ENCODE measurements around the gene AGBL1. TPM values are rescaled to one million over a fixed set of nuclear protein-coding genes. Genes with fewer than 3 reads are reported as not detected.
A peak's percentile ranks its signal among the peaks of the same experiment; 100 is the strongest.
"Not testable (repeated sequence)": the region's sequence is repeated elsewhere in the genome, so short reads cannot be mapped to it uniquely, and the experiment has no call there.

The AGBL1 gene
- total RNA-seq, 2 donors from 2014 or later, result not detected

DNA sequence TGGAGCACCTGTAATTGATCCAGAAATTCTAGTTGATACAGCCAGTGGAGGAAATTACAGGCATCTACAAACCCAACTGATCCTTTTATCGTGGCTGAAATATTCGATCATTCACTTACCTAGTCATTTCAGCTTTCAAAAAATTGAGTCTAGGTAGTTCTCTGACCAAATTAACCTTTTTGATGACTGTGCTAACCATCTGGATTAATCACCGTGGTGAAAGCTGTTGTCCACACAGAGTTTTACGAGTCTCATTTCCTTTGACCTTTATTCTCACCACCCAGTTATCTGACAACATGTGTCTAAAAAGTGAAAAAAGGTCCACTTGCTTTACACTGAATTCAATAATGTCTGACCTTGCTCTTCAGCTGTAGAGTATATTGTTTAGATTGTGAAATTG is 354.3 kb downstream of the AGBL1 start:
- peak; percentile 24 to 52 for ATAC-seq
- Mint-ChIP-seq H3K27ac (no peak overlapping the region), H3K9me3 (no peaks in the 10 kb centered on the region), H3K36me3 (no peaks in the 10 kb centered on the region)
- DNase-seq (ENCODE audit: low spot score in 2 of 2), result no peak

DNA sequence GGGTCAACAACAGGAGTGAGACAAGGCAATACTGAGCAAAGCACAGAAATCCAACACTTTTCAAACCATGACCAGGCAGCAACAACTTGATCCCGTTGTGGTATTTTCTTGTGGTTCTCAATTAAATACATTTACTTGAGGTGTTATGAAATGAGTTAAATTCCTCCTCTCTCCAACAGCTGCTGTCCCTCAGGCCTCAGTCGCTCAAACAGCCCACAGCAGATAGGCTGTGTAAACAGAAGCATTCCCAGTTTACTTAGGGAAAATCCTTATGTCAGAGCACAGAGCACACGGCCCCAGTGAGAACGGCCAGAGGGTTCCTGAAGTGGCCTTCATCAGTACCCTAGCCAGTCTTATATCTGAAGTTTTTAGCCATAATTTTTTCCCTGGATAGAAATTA is 359.9 kb downstream of the AGBL1 start:
- ATAC-seq (no peak), DNase-seq (ENCODE audit: low spot score in 2 of 2) (no peak)
- H3K36me3 Mint-ChIP-seq, result no peaks in the 10 kb centered on the region

DNA sequence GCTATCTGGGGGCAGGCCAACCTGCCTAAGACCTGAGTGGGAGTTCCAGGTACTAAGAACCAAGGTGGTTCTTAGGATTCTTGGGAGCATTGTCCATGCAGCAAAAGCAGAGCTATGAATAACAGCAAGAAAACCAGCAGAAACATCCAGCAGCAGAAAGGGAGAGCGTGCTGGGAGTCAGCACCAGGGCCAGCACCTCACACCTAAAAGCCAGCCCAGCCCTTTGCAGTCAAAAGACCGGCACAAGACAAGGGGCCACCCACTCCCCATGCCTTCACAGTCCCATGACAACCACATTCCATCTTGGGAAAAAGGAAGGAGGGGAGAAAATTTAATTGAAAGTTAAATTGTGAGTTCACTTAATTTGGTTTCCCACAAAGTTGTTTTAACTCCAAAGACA is 364.9 kb downstream of the AGBL1 start:
- DNase-seq (ENCODE audit: low spot score in 2 of 2) (no peak), ATAC-seq (no peak)
- H3K27ac Mint-ChIP-seq, result no peak overlapping the region
- H3K9me3 Mint-ChIP-seq, result no peaks in the 10 kb centered on the region
- no peaks in the 10 kb centered on the region for H3K36me3 Mint-ChIP-seq

More for the DNA sequence above, 359.9 kb downstream of the AGBL1 start:
- Mint-ChIP-seq H3K9me3 (no peaks in the 10 kb centered on the region), H3K27ac (no peak overlapping the region)

DNA sequence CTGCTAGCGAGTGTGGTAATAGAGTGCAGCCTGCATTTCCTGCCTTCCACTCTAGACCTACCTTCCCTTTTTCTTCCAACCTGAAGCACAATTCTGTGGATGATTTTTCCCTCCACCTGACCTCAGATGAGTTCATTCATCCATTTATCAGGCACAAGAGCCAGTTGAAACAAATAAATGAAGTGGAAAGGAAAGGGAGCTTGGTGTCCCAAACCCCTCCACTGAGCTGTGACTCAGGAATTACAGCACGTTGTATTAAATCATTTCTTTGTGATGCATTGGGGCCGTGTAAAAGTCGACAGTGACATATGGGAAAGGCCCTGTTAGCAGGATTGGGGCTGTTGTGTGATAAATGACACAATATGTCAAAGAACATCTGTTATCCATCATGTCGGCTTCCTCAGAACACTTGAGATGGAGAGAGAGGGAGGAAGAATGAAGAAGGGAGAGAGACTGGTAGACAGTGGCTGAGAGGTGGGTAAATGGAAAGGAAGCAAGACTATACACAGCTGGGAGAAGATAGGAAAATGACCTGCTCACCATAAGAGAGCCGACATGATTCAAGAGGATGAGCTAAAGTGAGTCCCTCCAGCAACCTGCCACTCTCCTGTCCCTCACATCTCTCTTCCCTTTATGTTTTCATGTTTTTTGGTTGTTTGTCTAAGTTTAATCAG is 366.0 kb downstream of the AGBL1 start:
- DNase-seq (ENCODE audit: low spot score in 2 of 2), result no peak

DNA sequence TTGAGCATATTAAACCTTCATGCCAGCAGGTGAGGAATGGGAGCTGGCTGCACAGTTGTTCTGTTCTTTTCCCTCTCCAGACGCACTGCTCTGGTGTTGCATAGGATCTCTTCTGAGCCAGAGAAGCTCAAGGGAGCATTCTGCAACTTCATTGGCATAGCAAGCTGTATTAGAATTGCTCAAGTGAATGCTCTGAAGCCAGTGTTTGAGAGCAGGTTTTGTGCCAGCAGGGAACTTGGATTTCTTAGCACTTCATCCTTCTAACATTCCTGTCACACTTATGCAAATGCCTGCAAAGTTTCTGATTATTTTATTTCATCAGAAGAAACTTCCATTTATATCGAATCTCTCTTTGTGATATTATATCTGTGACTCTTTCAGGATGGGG is 366.6 kb downstream of the AGBL1 start:
- H3K36me3 Mint-ChIP-seq, result no peaks in the 10 kb centered on the region

More for the DNA sequence above, 366.0 kb downstream of the AGBL1 start:
- H3K27ac Mint-ChIP-seq, result no peak overlapping the region
- H3K9me3 Mint-ChIP-seq, result no peaks in the 10 kb centered on the region
- no peaks in the 10 kb centered on the region for H3K36me3 Mint-ChIP-seq
- no peak for ATAC-seq

DNA sequence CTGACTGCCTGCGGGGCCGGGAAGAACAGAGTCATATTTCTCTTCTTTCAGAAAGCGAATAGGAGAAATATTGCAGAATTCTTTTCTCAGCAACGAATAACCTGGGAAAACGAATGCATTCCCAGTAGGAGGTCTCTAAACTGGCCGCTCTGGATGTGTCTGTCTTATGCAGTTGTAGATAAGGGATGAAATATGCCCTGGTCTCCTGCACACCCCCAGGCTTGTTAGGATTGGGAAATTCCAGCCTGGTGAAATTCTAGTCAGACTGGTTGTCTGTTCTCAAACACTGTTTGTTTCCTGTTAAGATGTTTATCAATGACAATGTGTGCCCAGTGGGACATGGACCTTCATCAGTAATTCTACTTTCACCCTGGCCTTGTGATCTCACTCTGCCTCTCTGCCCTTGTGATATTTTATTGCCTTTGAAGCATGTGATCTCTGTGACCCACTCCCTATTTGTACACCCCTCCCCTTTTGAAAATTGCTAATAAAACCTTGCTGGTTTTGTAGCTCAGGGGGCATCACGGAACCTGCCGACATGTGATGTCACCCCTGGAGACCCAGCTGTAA is 385.9 kb downstream of the AGBL1 start:
- not testable (repeated sequence) for ATAC-seq; DNase-seq (ENCODE audit: low spot score in 2 of 2); H3K27ac Mint-ChIP-seq
- peaks cover 11 to 13% of the 10 kb centered on the region in 2 donors for H3K36me3 Mint-ChIP-seq
- peaks cover 20 to 24% of the 10 kb centered on the region in 2 donors for H3K9me3 Mint-ChIP-seq

More for the DNA sequence above, 366.6 kb downstream of the AGBL1 start:
- no peak overlapping the region for H3K27ac Mint-ChIP-seq
- DNase-seq (ENCODE audit: low spot score in 2 of 2), result no peak
- no peak for ATAC-seq
- no peaks in the 10 kb centered on the region for H3K9me3 Mint-ChIP-seq

DNA sequence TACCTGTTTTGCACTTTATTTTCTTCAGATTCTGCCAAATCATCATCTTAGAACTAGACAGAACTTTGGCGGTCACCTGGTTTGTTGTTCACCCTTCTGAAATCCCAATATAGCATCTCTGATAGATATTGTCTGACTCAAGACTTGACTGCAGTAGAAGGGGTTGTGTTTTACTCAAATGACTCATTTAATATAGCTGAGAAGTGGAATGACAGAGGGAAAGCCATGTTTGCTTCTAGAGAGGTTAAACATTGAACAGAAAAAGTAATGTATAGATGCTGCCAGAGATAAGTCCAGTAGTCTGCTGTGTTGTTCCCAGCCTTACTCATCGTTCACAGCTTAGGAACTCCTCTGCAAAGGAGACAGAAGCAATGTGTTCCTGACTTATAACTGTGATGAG is 402.0 kb downstream of the AGBL1 start:
- no peak for ATAC-seq
- H3K36me3 Mint-ChIP-seq, result peaks cover 0 to 8% of the 10 kb centered on the region in 2 donors
- H3K9me3 Mint-ChIP-seq, result no peaks in the 10 kb centered on the region
- no peak overlapping the region for H3K27ac Mint-ChIP-seq
- no peak for DNase-seq (ENCODE audit: low spot score in 2 of 2)

DNA sequence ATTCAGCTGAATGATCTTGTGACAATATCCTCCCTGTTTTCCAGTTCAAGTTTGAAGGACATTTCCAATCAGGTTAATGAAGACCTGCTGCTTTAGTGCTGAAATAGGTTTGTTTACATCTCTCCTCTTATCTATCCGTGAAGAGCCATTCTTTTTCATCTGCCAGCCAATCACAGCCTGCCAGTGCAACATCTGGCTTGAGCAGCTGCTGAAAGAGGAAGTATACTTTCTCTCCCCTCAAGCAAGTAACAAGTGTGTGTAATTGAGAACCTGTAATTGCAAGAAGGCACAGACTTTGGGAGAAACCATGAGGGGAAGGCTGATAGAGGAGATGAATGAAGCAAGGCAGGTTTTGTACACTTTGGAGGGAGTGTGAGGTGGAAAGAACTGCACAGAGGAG is 404.3 kb downstream of the AGBL1 start:
- no peak overlapping the region for H3K27ac Mint-ChIP-seq
- no peaks in the 10 kb centered on the region for H3K9me3 Mint-ChIP-seq
- H3K36me3 Mint-ChIP-seq, result peaks cover 0 to 3% of the 10 kb centered on the region in 2 donors
- no peak for ATAC-seq
- DNase-seq (ENCODE audit: low spot score in 2 of 2), result no peak

DNA sequence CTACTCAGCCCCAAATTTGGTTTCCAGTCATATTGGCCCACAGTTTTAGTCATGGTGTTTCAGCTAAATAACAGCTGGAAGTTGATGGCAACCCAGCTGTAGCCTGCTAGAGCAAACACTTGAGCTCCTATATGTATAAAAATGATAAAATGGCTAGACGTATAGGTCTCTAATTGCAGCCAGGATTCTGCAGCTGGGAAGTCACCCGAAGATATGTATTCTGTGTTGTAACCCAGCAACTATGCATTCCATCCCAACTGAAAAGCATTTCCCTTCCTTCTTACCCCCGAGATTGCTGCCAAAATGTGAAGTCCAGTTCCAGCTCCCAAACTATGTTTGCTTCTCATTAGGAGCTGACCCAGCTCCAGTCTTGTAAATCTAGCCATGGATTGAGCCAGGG is 408.4 kb downstream of the AGBL1 start:
- no peak for DNase-seq (ENCODE audit: low spot score in 2 of 2)
- H3K36me3 Mint-ChIP-seq, result no peaks in the 10 kb centered on the region
- H3K27ac Mint-ChIP-seq, result no peak overlapping the region
- ATAC-seq, result no peak
- H3K9me3 Mint-ChIP-seq, result peaks cover 6 to 7% of the 10 kb centered on the region in 2 donors

DNA sequence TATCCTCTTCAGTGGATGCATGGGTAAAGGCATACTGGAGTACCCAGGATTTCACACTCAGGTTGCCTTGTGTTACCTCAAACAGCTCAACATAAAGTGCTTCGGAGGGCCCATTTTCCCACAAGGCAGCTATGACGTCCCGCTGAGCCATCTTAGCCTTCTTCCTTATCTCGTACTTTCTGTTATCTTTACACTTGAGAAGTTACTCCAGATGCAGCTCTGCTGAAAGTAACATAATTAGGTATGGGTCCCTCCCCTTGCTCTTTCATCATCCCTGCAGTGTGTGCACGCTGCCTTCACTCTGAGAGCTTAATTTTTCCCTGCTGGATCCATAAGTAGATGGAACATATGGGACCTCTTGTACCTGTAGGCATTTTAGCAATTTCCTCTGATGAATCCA is 410.3 kb downstream of the AGBL1 start:
- Mint-ChIP-seq H3K9me3 (peaks cover 7 to 9% of the 10 kb centered on the region in 2 donors), H3K27ac (no peak overlapping the region), H3K36me3 (no peaks in the 10 kb centered on the region)
- ATAC-seq (no peak), DNase-seq (ENCODE audit: low spot score in 2 of 2) (no peak)

DNA sequence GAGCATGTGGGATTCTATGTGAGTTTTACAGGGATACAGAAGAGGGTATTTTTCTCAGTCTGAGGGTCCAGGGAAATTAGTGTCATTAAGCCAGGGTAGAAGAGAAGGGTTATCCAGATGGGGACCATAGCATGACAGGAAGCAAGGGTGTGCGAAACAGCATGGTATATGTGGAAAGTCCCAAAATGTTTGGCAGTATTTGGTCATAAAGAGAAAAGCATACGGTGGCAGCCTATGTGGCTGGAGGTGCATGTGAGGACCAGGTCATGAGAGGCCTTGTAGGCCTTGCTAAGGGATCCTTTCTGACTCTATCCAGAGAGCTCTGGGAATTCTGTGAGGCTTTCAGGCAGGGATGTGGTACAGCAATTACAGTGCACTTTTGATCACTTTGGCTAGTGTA is 411.4 kb downstream of the AGBL1 start:
- DNase-seq (ENCODE audit: low spot score in 2 of 2), result no peak
- peaks cover 7 to 9% of the 10 kb centered on the region in 2 donors for H3K9me3 Mint-ChIP-seq
- ATAC-seq, result no peak
- H3K27ac Mint-ChIP-seq, result no peak overlapping the region
- no peaks in the 10 kb centered on the region for H3K36me3 Mint-ChIP-seq

DNA sequence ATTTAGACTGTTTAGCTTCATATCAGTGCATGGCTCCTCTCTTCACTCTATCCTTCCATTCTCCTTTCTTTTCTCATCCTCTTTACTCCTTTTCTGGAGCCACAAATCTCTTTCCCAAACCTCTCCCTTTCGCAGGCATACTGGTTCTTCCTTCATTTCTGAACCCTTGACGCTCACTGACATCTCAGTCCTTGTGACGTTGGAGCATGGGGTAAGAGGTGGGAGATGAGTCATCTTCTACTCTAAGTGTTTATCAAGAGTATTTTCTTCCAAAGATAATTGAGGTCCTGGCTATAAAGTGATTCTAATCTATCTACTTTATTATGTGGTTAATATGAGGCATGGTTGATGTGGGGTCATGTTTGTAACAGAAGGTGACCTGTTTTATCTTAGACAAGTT is 414.2 kb downstream of the AGBL1 start:
- H3K27ac Mint-ChIP-seq, result no peak overlapping the region

DNA sequence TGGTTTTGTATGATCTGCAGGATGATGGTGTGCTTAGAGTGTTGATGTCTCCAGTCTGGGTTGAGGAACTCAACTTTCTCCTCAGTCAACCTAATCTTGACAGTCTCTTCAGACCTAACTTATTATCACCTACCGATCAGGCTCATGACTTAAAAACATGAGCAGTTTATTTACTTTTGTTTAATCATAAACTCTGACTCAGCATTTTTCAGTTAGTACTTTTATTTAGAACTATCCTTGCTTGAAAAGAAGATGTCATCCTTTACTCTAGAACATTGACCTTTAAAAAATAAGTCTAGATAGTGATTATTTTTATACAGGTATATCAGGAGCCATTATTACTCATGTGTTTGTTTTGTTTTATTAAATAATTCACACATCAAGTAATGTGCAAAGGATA is 414.8 kb downstream of the AGBL1 start:
- no peak for DNase-seq (ENCODE audit: low spot score in 2 of 2)
- no peak overlapping the region for H3K27ac Mint-ChIP-seq
- H3K9me3 Mint-ChIP-seq, result peaks cover 7 to 9% of the 10 kb centered on the region in 2 donors
- H3K36me3 Mint-ChIP-seq, result no peaks in the 10 kb centered on the region
- no peak for ATAC-seq

More for the DNA sequence above, 414.2 kb downstream of the AGBL1 start:
- no peaks in the 10 kb centered on the region for H3K36me3 Mint-ChIP-seq
- peaks cover 7 to 9% of the 10 kb centered on the region in 2 donors for H3K9me3 Mint-ChIP-seq
- DNase-seq (ENCODE audit: low spot score in 2 of 2), result no peak
- ATAC-seq, result no peak

DNA sequence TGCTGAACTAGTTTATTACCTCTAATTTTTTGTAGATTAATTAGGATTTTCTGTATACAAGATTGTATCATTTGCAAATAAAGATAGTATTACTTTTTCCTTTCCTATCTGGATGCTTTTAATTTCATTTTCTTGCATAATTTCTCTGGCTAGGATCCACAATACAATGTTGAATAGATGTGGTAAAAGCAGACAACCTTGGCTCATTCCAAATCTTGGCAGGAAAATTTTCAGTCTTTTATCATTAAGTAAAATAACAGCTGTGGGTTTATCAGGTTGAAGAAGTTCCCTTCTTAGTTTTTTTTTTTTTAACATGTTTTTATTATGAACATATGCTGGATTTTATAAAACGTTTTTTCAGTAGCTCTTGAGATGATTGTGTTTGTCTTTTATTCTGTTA is 422.6 kb downstream of the AGBL1 start:
- peaks cover 0 to 2% of the 10 kb centered on the region in 2 donors for H3K36me3 Mint-ChIP-seq
- H3K27ac Mint-ChIP-seq, result no peak overlapping the region
- ATAC-seq, result no peak

DNA sequence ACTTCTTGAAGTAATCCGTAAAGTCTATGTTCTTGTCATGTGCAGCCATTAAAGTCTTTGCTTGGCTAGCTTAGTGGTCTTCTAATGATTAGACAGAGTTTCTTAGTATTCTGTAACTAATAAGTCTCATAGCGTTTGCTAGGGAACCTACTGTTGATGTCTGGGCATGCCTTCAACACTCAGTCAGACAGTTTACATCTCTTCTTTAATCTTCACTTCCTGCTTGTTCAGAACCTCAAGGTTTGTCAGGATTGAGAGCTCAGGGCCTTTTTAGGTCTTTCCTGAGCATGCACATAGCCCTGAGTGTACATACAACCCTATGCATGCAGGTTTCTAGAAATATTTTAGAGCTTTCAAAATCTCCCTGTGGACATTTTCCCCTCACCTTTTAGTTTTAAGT is 426.3 kb downstream of the AGBL1 start:
- no peak for DNase-seq (ENCODE audit: low spot score in 2 of 2)
- no peak for ATAC-seq
- Mint-ChIP-seq H3K9me3 (peaks cover 4% of the 10 kb centered on the region in 2 donors), H3K27ac (no peak overlapping the region), H3K36me3 (peaks cover 0 to 5% of the 10 kb centered on the region in 2 donors)

More for the DNA sequence above, 422.6 kb downstream of the AGBL1 start:
- no peak for DNase-seq (ENCODE audit: low spot score in 2 of 2)
- peaks cover 1 to 2% of the 10 kb centered on the region in 2 donors for H3K9me3 Mint-ChIP-seq

DNA sequence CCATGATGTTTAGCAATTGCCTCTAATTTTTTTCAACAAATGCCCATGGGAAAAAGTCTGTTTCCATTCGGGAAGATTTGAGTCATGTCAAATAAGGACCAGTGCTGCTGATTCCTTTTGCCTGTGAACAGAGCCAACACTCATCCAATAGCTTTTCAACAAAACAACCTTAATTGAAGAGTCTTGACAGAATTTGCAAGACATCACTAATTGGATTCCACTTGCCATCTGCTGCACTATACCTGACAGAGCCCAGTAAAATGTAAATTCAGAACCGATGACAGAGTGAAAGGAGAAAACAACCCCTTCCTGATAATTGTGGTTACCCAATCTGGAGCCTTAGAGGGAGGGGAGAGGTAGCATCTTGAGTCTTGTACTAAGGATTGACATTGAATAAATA is 426.7 kb downstream of the AGBL1 start:
- DNase-seq (ENCODE audit: low spot score in 2 of 2) (no peak), ATAC-seq (no peak)
- no peak overlapping the region for H3K27ac Mint-ChIP-seq
- peaks cover 4% of the 10 kb centered on the region in 2 donors for H3K9me3 Mint-ChIP-seq
- peaks cover 0 to 5% of the 10 kb centered on the region in 2 donors for H3K36me3 Mint-ChIP-seq

DNA sequence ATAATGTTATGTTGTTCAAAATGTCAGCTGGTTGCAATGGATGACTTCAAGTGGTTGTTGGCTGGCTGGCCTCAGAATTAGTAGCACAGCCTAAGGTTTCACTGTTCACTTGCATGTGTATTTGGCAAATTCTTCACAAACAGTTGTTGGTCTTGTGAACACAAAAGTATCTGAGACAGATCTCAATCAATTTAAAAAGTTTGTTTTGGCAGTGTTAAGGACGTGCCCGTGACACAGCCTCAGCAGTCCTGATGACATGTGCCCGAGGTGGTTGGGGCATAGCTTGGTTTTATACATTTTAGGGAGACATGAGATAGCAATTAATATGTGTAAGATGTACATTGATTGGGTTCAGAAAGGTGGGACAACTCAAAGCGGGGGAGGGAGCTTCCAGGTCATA is 436.0 kb downstream of the AGBL1 start:
- Mint-ChIP-seq H3K9me3 (no peaks in the 10 kb centered on the region), H3K36me3 (peaks cover 0 to 8% of the 10 kb centered on the region in 2 donors), H3K27ac (no peak overlapping the region)
- no peak for DNase-seq (ENCODE audit: low spot score in 2 of 2)
- no peak for ATAC-seq

DNA sequence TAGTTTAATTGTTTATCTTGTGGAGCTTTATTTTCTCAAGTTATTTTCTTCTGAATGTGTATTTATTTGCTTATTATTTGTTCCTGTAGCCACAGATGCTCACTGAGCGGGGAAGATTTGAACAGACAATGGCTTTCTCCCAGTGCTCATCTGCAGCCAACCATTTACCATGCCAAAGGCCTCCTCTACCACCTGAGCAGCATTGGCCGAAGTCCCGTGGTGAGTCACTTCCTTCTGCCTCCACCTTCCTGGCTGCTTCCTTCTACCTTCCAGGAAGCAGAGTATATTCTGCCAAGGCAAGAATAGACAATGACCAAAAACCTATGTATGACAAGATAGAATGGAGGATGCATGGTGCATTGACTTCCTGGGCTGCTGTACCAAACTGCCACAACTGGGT is 443.1 kb downstream of the AGBL1 start:
- Mint-ChIP-seq H3K27ac (no peak overlapping the region), H3K36me3 (no peaks in the 10 kb centered on the region), H3K9me3 (peaks cover 0 to 2% of the 10 kb centered on the region in 2 donors)
- ATAC-seq (no peak), DNase-seq (ENCODE audit: low spot score in 2 of 2) (no peak)
